ACHN (cell line): Measurements from ENCODE around the gene DLGAP1.

Source experiments
- DNase-seq: peaks from one replicate; pipeline ENCODE4 v3.0.0-alpha.2; 2015
- in situ Hi-C: cut with HindIII; loops from 2 replicates; pipeline ENCODE4 v1.10.0; 2017; ENCODE audit warnings: low sequenced_read_pairs, low pct_ligation_motif_present, low pct_unique_long_range_greater_than_20kb

Gene DLGAP1

GRCh38 chr18:3526421-3527354 lies 928.4 kb downstream of the DLGAP1 start:
- no peak for DNase-seq
- in situ Hi-C loops = no loop called here

- in situ Hi-C loops = no loop called here
- DNase-seq = no peak
These were observed 929.2 kb downstream of the DLGAP1 start for GRCh38 chr18:3525870-3526420.

GRCh38 chr18:3524706-3525105 lies 930.4 kb downstream of the DLGAP1 start:
- no peak for DNase-seq
- in situ Hi-C loops = no loop called here

- in situ Hi-C loops = no loop called here
- DNase-seq = no peak
These were observed 934.6 kb downstream of the DLGAP1 start for GRCh38 chr18:3520230-3521085.

GRCh38 chr18:3514312-3515216 lies 940.5 kb downstream of the DLGAP1 start:
- DNase-seq = no peak
- in situ Hi-C loops = no loop called here

GRCh38 chr18:3513481-3513880 lies 941.6 kb downstream of the DLGAP1 start:
- in situ Hi-C loops = no loop called here
- no peak for DNase-seq

GRCh38 chr18:3511980-3512379 lies 943.1 kb downstream of the DLGAP1 start:
- peak; percentile 28 for DNase-seq
- in situ Hi-C loops = no loop called here

GRCh38 chr18:3510896-3511295 lies 944.2 kb downstream of the DLGAP1 start:
- in situ Hi-C loops = no loop called here
- no peak for DNase-seq

- in situ Hi-C loops = no loop called here
- no peak for DNase-seq
These were observed 945.1 kb downstream of the DLGAP1 start for GRCh38 chr18:3510024-3510423.

GRCh38 chr18:3508576-3509549 lies 946.2 kb downstream of the DLGAP1 start:
- DNase-seq = peak; percentile 57
- in situ Hi-C loops = no loop called here

GRCh38 chr18:3504637-3505036 lies 950.5 kb downstream of the DLGAP1 start:
- in situ Hi-C loops = no loop called here
- DNase-seq = no peak

- in situ Hi-C loops = no loop called here
- DNase-seq = no peak
These were observed 952.5 kb downstream of the DLGAP1 start for GRCh38 chr18:3502650-3503049.

GRCh38 chr18:3500016-3500415 lies 955.1 kb downstream of the DLGAP1 start:
- in situ Hi-C loops = no loop called here
- DNase-seq = no peak

- DNase-seq = no peak
- in situ Hi-C loops = no loop called here
These were observed 955.6 kb downstream of the DLGAP1 start for GRCh38 chr18:3499501-3499900.

GRCh38 chr18:3498698-3499471 lies 956.2 kb downstream of the DLGAP1 start:
- in situ Hi-C loops = no loop called here
- no peak for DNase-seq

- in situ Hi-C loops = no loop called here
- DNase-seq = no peak
These were observed 959.2 kb downstream of the DLGAP1 start for GRCh38 chr18:3495691-3496430.
